GM23248 (cell line): ENCODE results near the gene VPS41. TPM values are rescaled to one million over a fixed set of nuclear protein-coding genes. Genes with fewer than 3 reads are reported as not detected.

Experiments used
- DNase-seq: peaks from one replicate; pipeline ENCODE4 v3.0.0-alpha.2; 2015
- H2AFZ ChIP-seq: fragments of 200-600 bp; sonication (generic); 2 replicates; pipeline ENCODE4 v1.6.1; 2016; ENCODE audit warnings: antibody characterized with exemption
- H3F3A ChIP-seq: fragments of 200-600 bp; sonication (generic); 2 replicates; pipeline ENCODE4 v1.6.1; 2016; ENCODE audit warnings: mild to moderate bottlenecking, antibody characterized with exemption, mixed run types; ENCODE audit not compliant: insufficient read depth
- H3K27ac ChIP-seq: fragments of 200-600 bp; sonication (generic); 2 replicates; pipeline ENCODE4 v1.5.1; 2016; ENCODE audit warnings: mild to moderate bottlenecking
- H3K27me3 ChIP-seq: fragments of 200-600 bp; sonication (generic); replicated peaks from 2 replicates; pipeline ENCODE4 v1.6.1; 2016; ENCODE audit warnings: mild to moderate bottlenecking; ENCODE audit not compliant: insufficient read depth
- H3K36me3 ChIP-seq: fragments of 200-600 bp; sonication (generic); 2 replicates; pipeline ENCODE4 v1.6.1; 2016; ENCODE audit warnings: low read depth, mild to moderate bottlenecking
- H3K4me1 ChIP-seq: fragments of 200-600 bp; sonication (generic); 2 replicates; pipeline ENCODE4 v1.6.1; 2016; ENCODE audit warnings: mild to moderate bottlenecking; ENCODE audit not compliant: insufficient read depth
- H3K4me2 ChIP-seq: fragments of 200-600 bp; sonication (generic); one replicate; pipeline ENCODE4 v1.6.1; 2016; ENCODE audit warnings: mild to moderate bottlenecking; ENCODE audit not compliant: unreplicated experiment
- H3K4me3 ChIP-seq: fragments of 200-600 bp; sonication (generic); 2 replicates; pipeline ENCODE4 v1.5.1; 2016; ENCODE audit warnings: mild to moderate bottlenecking
- H3K79me2 ChIP-seq: fragments of 200-600 bp; sonication (generic); 2 replicates; pipeline ENCODE4 v1.6.1; 2016; ENCODE audit warnings: mild to moderate bottlenecking; ENCODE audit not compliant: insufficient read depth
- H3K9ac ChIP-seq: fragments of 200-600 bp; sonication (generic); 2 replicates; pipeline ENCODE4 v1.6.1; 2016; ENCODE audit warnings: mild to moderate bottlenecking
- H3K9me2 ChIP-seq: fragments of 200-600 bp; sonication (generic); 2 replicates; pipeline ENCODE4 v1.6.1; 2016; ENCODE audit warnings: mixed run types, mild to moderate bottlenecking, moderate library complexity; ENCODE audit not compliant: insufficient read depth
- H3K9me3 ChIP-seq: fragments of 200-600 bp; sonication (generic); one replicate; pipeline ENCODE4 v1.6.1; 2017; ENCODE audit warnings: low read depth
- H4K20me1 ChIP-seq: fragments of 200-600 bp; sonication (generic); 2 replicates; pipeline ENCODE4 v1.6.0; 2016; ENCODE audit not compliant: insufficient read depth
- EZH2 ChIP-seq: fragments of 200-600 bp; sonication (generic); IDR thresholded peaks from 2 replicates; pipeline ENCODE4 v1.6.1; 2018; ENCODE audit warnings: antibody characterized with exemption, mild to moderate bottlenecking; ENCODE audit not compliant: insufficient read depth, poor library complexity, severe bottlenecking
- EZH2phosphoT487 ChIP-seq: fragments of 200-600 bp; sonication (generic); IDR thresholded peaks from 2 replicates; pipeline ENCODE4 v1.6.1; 2018; ENCODE audit warnings: antibody characterized with exemption, moderate library complexity, mild to moderate bottlenecking, low read depth; ENCODE audit not compliant: insufficient read depth
- WGBS, 2 experiments: methylation state at CpG; one replicate each; pipeline ENCODE4 v1.1.6; 2015 to 2017; ENCODE audit warnings: low lambda C conversion rate in 2 of 2, low coverage in 1 of 2; ENCODE audit errors: missing lambda C conversion rate in 2 of 2; 5-methylcytosine and 5-hydroxymethylcytosine counted together
- in situ Hi-C: fragments of 300-500 bp; cut with MboI; formaldehyde crosslinking; loops from 2 replicates; pipeline ENCODE4 v1.15.0; 2020
- polyA plus RNA-seq: library from polyadenylated mRNA; unstranded; fragments of >200 nt; fragmentation: Nextera tagmentation; extraction: Ambion mirVana; gene quantifications from 2 replicates; pipeline ENCODE4 v1.2.1, GENCODE V29; 2016
- total RNA-seq: library from RNA; depleted of rRNA; stranded (reverse); fragments of >200 nt; shearing (Covaris generic); gene quantifications from 2 replicates; pipeline ENCODE4 v1.2.3, GENCODE V29; 2014

VPS41 gene
- total and polyA plus RNA-seq, 2 experiments from 2014 or later, result 30.9 to 36.4 TPM

DNA sequence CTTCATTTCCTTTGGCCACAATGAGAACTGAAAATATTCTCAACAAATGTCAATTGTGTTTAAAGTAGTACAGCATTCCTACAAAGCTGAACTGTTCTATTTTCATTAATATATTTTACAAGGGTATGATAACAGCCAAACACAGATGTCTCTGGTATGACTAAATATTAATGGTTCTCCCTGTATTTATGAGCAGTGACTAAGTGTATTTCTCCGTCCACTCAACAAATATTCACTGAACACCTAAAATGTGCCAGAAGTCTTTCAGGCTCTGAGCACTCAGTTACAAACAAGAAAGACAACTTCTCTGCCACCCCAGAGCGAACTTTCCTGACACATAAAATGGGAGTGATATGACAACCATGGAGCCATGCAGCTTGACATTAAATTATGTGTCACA, 135.6 kb downstream of the VPS41 start:
- 30 to 32% methylated on average over 2 of the region's 2 CpGs for WGBS, 2 experiments
- H3K9me3 ChIP-seq, result no peaks in the 10 kb centered on the region
- peaks cover 16% of the 10 kb centered on the region for H3K4me1 ChIP-seq
- DNase-seq, result peak; percentile 57
- no peak overlapping the region for H3K9ac ChIP-seq
- H3F3A ChIP-seq, result peaks cover 18% of the 10 kb centered on the region
- no peaks in the 10 kb centered on the region for H3K9me2 ChIP-seq
- H4K20me1 ChIP-seq, result no peaks in the 10 kb centered on the region
- no peak overlapping the region for H3K4me3 ChIP-seq
- in situ Hi-C loops, result no loop called here
- no peaks in the 10 kb centered on the region for H3K27me3 ChIP-seq
- no peaks in the 10 kb centered on the region for H3K79me2 ChIP-seq
- H2AFZ ChIP-seq, result no peak overlapping the region
- no peak for TF ChIP-seq EZH2phosphoT487
- no peak for TF ChIP-seq EZH2
- peak overlapping the region; percentile 28 for H3K4me2 ChIP-seq
- H3K27ac ChIP-seq, result 0 out of 2 replicates have a peak overlapping the region, but pooled peaks have one; percentile 6
- H3K36me3 ChIP-seq, result peaks cover 5% of the 10 kb centered on the region; the same call in 1 of the 2 replicates

DNA sequence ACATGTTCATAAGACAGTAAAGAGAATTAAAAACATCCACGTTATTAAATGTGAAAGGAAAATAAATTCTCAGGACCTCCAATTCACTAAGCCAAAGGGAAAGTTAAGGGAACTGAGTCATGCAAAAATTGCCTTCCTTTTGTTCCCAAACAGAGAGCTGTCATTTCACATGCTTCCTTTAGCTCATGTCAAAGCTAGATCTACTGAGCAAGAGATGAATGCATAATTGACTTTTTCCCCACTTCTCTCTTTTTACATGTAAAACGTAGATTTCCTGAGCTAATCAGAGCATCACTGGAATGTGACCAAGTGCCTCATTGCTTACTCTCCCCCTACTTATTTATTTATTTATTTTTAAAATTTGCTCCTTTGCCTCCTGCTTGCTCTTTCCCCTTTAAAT, 148.8 kb downstream of the VPS41 start:
- Histone ChIP-seq H3K36me3 (peaks cover 5% of the 10 kb centered on the region; the same call in 1 of the 2 replicates), H3K27ac (no peak overlapping the region), H3K9me3 (no peaks in the 10 kb centered on the region), H2AFZ (no peak overlapping the region), H3K9me2 (no peaks in the 10 kb centered on the region), H3K79me2 (no peaks in the 10 kb centered on the region), H3K4me3 (no peak overlapping the region), H3K9ac (no peak overlapping the region), H4K20me1 (no peaks in the 10 kb centered on the region), H3K4me1 (no peaks in the 10 kb centered on the region), H3K4me2 (no peak overlapping the region), H3K27me3 (no peaks in the 10 kb centered on the region), H3F3A (no peaks in the 10 kb centered on the region)
- in situ Hi-C loops, result no loop called here
- WGBS, 2 experiments, result 92 to 93% methylated on average over 2 of the region's 2 CpGs
- no peak for DNase-seq
- TF ChIP-seq EZH2phosphoT487 (no peak), EZH2 (no peak)

DNA sequence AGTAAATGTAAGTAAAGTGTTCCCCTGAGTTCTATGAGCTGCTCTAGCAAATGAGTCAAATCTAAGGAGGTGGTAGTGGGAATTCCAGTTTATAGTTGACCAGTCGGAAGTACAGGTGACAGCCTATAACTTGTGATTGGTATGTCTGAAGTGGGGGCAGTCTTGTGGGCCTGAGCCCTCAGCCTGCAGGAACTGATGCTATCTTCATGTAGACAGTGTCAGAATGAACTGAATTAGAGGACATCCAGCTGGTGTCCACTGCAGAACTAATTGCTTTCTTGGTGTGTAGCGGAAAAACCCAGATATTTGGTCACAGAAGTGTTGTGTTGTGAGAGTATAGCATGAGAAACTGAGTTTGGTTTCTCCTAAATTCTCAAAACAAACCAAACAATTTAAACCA, 150.0 kb downstream of the VPS41 start:
- H4K20me1 ChIP-seq, result no peaks in the 10 kb centered on the region
- 94 to 96% methylated on average over 2 of the region's 2 CpGs for WGBS, 2 experiments
- H2AFZ ChIP-seq, result no peak overlapping the region
- no peak overlapping the region for H3K27ac ChIP-seq
- H3K9me2 ChIP-seq, result no peaks in the 10 kb centered on the region
- no peak for TF ChIP-seq EZH2phosphoT487
- TF ChIP-seq EZH2, result no peak
- no peaks in the 10 kb centered on the region for H3K79me2 ChIP-seq
- H3K4me2 ChIP-seq, result no peak overlapping the region
- no peaks in the 10 kb centered on the region for H3F3A ChIP-seq
- no peaks in the 10 kb centered on the region for H3K4me1 ChIP-seq
- in situ Hi-C loops, result no loop called here
- no peaks in the 10 kb centered on the region for H3K9me3 ChIP-seq
- DNase-seq, result no peak
- peaks cover 5% of the 10 kb centered on the region; the same call in 1 of the 2 replicates for H3K36me3 ChIP-seq
- H3K27me3 ChIP-seq, result no peaks in the 10 kb centered on the region
- no peak overlapping the region for H3K4me3 ChIP-seq
- no peak overlapping the region for H3K9ac ChIP-seq

DNA sequence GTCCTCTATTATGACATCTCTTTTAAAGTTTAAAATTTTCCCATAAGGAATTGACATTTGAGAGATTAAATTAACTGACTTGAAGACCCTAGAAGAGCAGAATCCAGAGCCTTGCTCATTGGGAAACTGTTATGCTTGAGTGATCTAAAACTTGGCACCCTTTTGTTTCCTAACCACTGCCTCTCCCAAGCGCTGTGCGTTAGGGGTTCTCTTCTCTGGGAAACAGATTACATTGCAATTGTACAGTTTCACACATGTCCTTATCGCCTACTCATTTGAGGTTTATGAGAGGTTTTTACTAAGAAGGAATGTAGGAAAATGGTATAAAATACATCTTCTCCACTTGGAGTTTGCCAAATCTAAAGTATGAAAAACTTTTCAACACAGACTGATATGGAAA, 151.1 kb downstream of the VPS41 start:
- Histone ChIP-seq H3K4me2 (no peak overlapping the region), H3K36me3 (0 out of 2 replicates have a peak, but pooled peaks cover under 1% of the 10 kb centered on the region), H3K9ac (no peak overlapping the region), H3F3A (no peaks in the 10 kb centered on the region), H4K20me1 (no peaks in the 10 kb centered on the region), H3K27me3 (no peaks in the 10 kb centered on the region), H2AFZ (no peak overlapping the region), H3K27ac (no peak overlapping the region), H3K4me1 (no peaks in the 10 kb centered on the region), H3K4me3 (no peak overlapping the region), H3K79me2 (no peaks in the 10 kb centered on the region), H3K9me2 (no peaks in the 10 kb centered on the region), H3K9me3 (no peaks in the 10 kb centered on the region)
- WGBS, 2 experiments, result 98 to 99% methylated on average over 3 of the region's 3 CpGs
- in situ Hi-C loops, result no loop called here
- no peak for DNase-seq
- TF ChIP-seq EZH2phosphoT487, result no peak
- no peak for TF ChIP-seq EZH2

DNA sequence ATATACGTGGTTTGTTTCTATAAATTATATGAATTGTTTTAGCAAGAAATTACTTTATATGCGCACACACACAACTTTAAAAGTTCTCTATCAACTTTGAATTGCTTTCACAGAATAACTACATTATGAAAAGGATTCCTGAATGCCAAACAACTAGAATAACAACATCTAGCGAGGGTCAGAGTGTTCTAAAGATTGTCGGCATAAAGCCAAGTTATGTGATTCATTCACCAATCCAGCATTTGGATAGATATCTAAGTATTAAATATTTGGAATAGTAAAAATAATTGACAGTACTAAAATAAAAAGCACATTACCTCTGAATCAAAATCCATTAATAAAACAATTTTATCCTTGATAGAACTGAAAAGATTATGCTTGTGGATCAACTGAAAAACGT, 152.5 kb downstream of the VPS41 start:
- H3K79me2 ChIP-seq, result no peaks in the 10 kb centered on the region
- no peaks in the 10 kb centered on the region for H4K20me1 ChIP-seq
- H3K27ac ChIP-seq, result no peak overlapping the region
- no peaks in the 10 kb centered on the region for H3K9me2 ChIP-seq
- H3K9ac ChIP-seq, result no peak overlapping the region
- no peak overlapping the region for H3K4me3 ChIP-seq
- H3F3A ChIP-seq, result peaks cover 7% of the 10 kb centered on the region
- no peaks in the 10 kb centered on the region for H3K9me3 ChIP-seq
- TF ChIP-seq EZH2phosphoT487 (no peak), EZH2 (no peak)
- DNase-seq, result peak; percentile 30
- WGBS, 2 experiments, result 63 to 64% methylated on average over 5 of the region's 5 CpGs
- no peaks in the 10 kb centered on the region for H3K27me3 ChIP-seq
- no peaks in the 10 kb centered on the region for H3K36me3 ChIP-seq
- in situ Hi-C loops, result no loop called here
- peaks cover 6% of the 10 kb centered on the region for H3K4me1 ChIP-seq
- no peak overlapping the region for H2AFZ ChIP-seq
- H3K4me2 ChIP-seq, result no peak overlapping the region
